IMR-90 (cell line): ENCODE data around the gene NRP1. TPM values are rescaled to one million over a fixed set of nuclear protein-coding genes. Genes with fewer than 3 reads are reported as not detected.

Source experiments
- ATAC-seq: fragments of 200-7000 bp; cut with Tn5 transposase; 2 replicates; pipeline ENCODE4 v1.9.1; 2020; ENCODE audit warnings: low read depth, mild to moderate bottlenecking, moderate library complexity
- BruUV-seq: library from RNA; stranded (reverse); fragments of 400-500 nt; replicated peaks from 2 replicates; lab custom pipeline; 2021; lab: Mats Ljungman, UMichigan
- CTCF ChIA-PET: fragments of 300-600 bp; formaldehyde crosslinking; extraction: SDS; loops from one replicate; lab custom pipeline; 2021; ENCODE audit warnings: antibody characterized with exemption; lab: Yijun Ruan, JAX
- POLR2A ChIA-PET: fragments of 300-600 bp; sonication (Branson Sonifier 250); formaldehyde crosslinking; loops from one replicate; lab custom pipeline; 2022; ENCODE audit warnings: antibody characterized with exemption; ENCODE audit not compliant: unreplicated experiment; lab: Charles Lee
- DNase-seq: peaks from one replicate; pipeline ENCODE4 v3.0.0; 2013
- H2AFZ ChIP-seq: replicated peaks from 2 replicates; pipeline ENCODE3; 2013; ENCODE audit warnings: low read length, mild to moderate bottlenecking; ENCODE audit not compliant: poor library complexity
- H2AK5ac ChIP-seq: 2 replicates; pipeline ENCODE4 v1.6.1; 2013; ENCODE audit warnings: low read depth, low read length, inconsistent platforms
- H2AK9ac ChIP-seq: replicated peaks from 2 replicates; pipeline ENCODE3; 2013; ENCODE audit warnings: mild to moderate bottlenecking, low read depth, low read length, moderate library complexity; ENCODE audit not compliant: poor library complexity
- H2BK120ac ChIP-seq: 2 replicates; pipeline ENCODE4 v1.6.1; 2013; ENCODE audit warnings: low read depth, low read length, inconsistent platforms
- H2BK15ac ChIP-seq: 3 replicates; pipeline ENCODE4 v1.6.1; 2013; ENCODE audit warnings: low read depth, low read length, inconsistent platforms
- H2BK20ac ChIP-seq: 2 replicates; pipeline ENCODE4 v1.6.1; 2013; ENCODE audit warnings: low read depth, mild to moderate bottlenecking, inconsistent platforms, low read length, moderate library complexity
- H2BK5ac ChIP-seq: 2 replicates; pipeline ENCODE4 v1.6.1; 2013; ENCODE audit warnings: mild to moderate bottlenecking, low read depth, low read length, inconsistent platforms; ENCODE audit not compliant: poor library complexity, severe bottlenecking
- H3K14ac ChIP-seq: replicated peaks from 2 replicates; pipeline ENCODE4 v1.6.1; 2013; ENCODE audit warnings: low read depth, low read length, inconsistent platforms
- H3K18ac ChIP-seq: 2 replicates; pipeline ENCODE4 v1.6.1; 2013; ENCODE audit warnings: low read depth, low read length, control low read depth
- H3K23ac ChIP-seq: 2 replicates; pipeline ENCODE4 v1.6.1; 2013; ENCODE audit warnings: low read depth, low read length, inconsistent platforms
- H3K27ac ChIP-seq: 2 replicates; pipeline ENCODE4 v1.5.1; 2013; ENCODE audit warnings: mild to moderate bottlenecking, control low read depth, low read length; ENCODE audit not compliant: insufficient read depth
- H3K27me3 ChIP-seq: 2 replicates; pipeline ENCODE4 v1.6.1; 2013; ENCODE audit warnings: low read length; ENCODE audit not compliant: control insufficient read depth, insufficient read depth
- H3K36me3 ChIP-seq: 2 replicates; pipeline ENCODE4 v1.6.1; 2013; ENCODE audit warnings: low read length, mixed read lengths; ENCODE audit not compliant: control insufficient read depth, insufficient read depth
- H3K4ac ChIP-seq: 2 replicates; pipeline ENCODE4 v1.6.1; 2013; ENCODE audit warnings: low read depth, low read length, inconsistent platforms
- H3K4me1 ChIP-seq: 2 replicates; pipeline ENCODE4 v1.6.1; 2013; ENCODE audit warnings: low read length, mixed read lengths; ENCODE audit not compliant: control insufficient read depth, insufficient read depth
- H3K4me2 ChIP-seq: 2 replicates; pipeline ENCODE4 v1.6.1; 2013; ENCODE audit warnings: low read depth, mild to moderate bottlenecking, control low read depth, low read length, moderate library complexity
- H3K4me3 ChIP-seq: 2 replicates; pipeline ENCODE4 v1.5.1; 2013; ENCODE audit warnings: low read depth, mild to moderate bottlenecking, control low read depth, low read length, moderate library complexity; ENCODE audit not compliant: insufficient read depth
- H3K56ac ChIP-seq: 2 replicates; pipeline ENCODE4 v1.6.1; 2013; ENCODE audit warnings: low read length, inconsistent platforms; ENCODE audit not compliant: insufficient read depth; ENCODE audit errors: extremely low read depth
- H3K79me1 ChIP-seq, 2 experiments: 2 replicates each; pipeline ENCODE4 v1.6.1; 2013; ENCODE audit warnings: low read length in 2 of 2, inconsistent platforms in 1 of 2, low read depth in 1 of 2
- H3K9ac ChIP-seq: 2 replicates; pipeline ENCODE4 v1.6.1; 2013; ENCODE audit warnings: low read depth, low read length, control low read depth
- H3K9me1 ChIP-seq: 2 replicates; pipeline ENCODE4 v1.6.1; 2013; ENCODE audit warnings: low read length, inconsistent platforms; ENCODE audit not compliant: insufficient read depth
- H3K9me3 ChIP-seq: 2 replicates; pipeline ENCODE4 v1.6.1; 2013; ENCODE audit warnings: low read length; ENCODE audit not compliant: control insufficient read depth, insufficient read depth
- H4K20me1 ChIP-seq: 2 replicates; pipeline ENCODE4 v1.6.1; 2013; ENCODE audit warnings: low read length, inconsistent platforms; ENCODE audit not compliant: insufficient read depth
- H4K5ac ChIP-seq: 2 replicates; pipeline ENCODE4 v1.6.1; 2013; ENCODE audit warnings: mild to moderate bottlenecking, low read depth, low read length, control low read depth
- H4K8ac ChIP-seq, 2 experiments: 2 replicates each; pipeline ENCODE4 v1.6.1; 2013; ENCODE audit warnings: low read depth in 2 of 2, low read length in 2 of 2, control low read depth in 1 of 2, inconsistent platforms in 1 of 2
- H4K91ac ChIP-seq: 2 replicates; pipeline ENCODE4 v1.6.1; 2013; ENCODE audit warnings: low read depth, low read length, inconsistent platforms; ENCODE audit not compliant: insufficient read depth
- CEBPB ChIP-seq: IDR thresholded peaks from 2 replicates; pipeline ENCODE4 v1.6.1; 2012; ENCODE audit warnings: low read depth, low read length, improper control_type of control experiment
- CHD1 ChIP-seq: IDR thresholded peaks from 2 replicates; pipeline ENCODE4 v1.6.1; 2012; ENCODE audit warnings: low read depth, low read length, improper control_type of control experiment
- MAFK ChIP-seq: IDR thresholded peaks from 2 replicates; pipeline ENCODE4 v1.6.1; 2012; ENCODE audit warnings: low read depth, low read length, improper control_type of control experiment
- MXI1 ChIP-seq: IDR thresholded peaks from 2 replicates; pipeline ENCODE4 v1.6.1; 2012; ENCODE audit warnings: low read depth, mild to moderate bottlenecking, low read length, moderate library complexity, borderline replicate concordance
- POLR2A ChIP-seq: IDR thresholded peaks from 2 replicates; pipeline ENCODE4 v1.6.1; 2012; ENCODE audit warnings: mild to moderate bottlenecking, low read depth, low read length
- RCOR1 ChIP-seq: IDR thresholded peaks from 2 replicates; pipeline ENCODE4 v1.6.1; 2012; ENCODE audit warnings: mild to moderate bottlenecking, low read length, improper control_type of control experiment; ENCODE audit not compliant: insufficient replicate concordance
- RFX5 ChIP-seq: IDR thresholded peaks from 2 replicates; pipeline ENCODE4 v1.8.0; 2012; ENCODE audit warnings: low read depth, mild to moderate bottlenecking, low read length, moderate library complexity
- USF2 ChIP-seq: fragments of 150-350 bp; IDR thresholded peaks from 2 replicates; pipeline ENCODE4 v1.6.1; 2017; ENCODE audit warnings: mild to moderate bottlenecking, antibody characterized with exemption, low read length, low read depth
- WGBS, 2 experiments: methylation state at CpG; one replicate each; pipeline versions ENCODE4 v1.1.5 to v1.1.7; 2013; ENCODE audit warnings: missing lambda C conversion rate in 2 of 2; ENCODE audit not compliant: insufficient read length in 1 of 2; ENCODE audit errors: extremely low coverage in 2 of 2; 5-methylcytosine and 5-hydroxymethylcytosine counted together
- dilution Hi-C: fragments of 300-500 bp; cut with HindIII; formaldehyde crosslinking; loops from one replicate; pipeline ENCODE4 v1.14.3; 2018; ENCODE audit warnings: low sequenced_read_pairs; ENCODE audit not compliant: unreplicated experiment
- in situ Hi-C: fragments of 300-500 bp; cut with MboI; formaldehyde crosslinking; loops from 3 replicates; pipeline ENCODE4 v1.14.3; 2019; ENCODE audit warnings: low sequenced_read_pairs, inconsistent platforms, mixed read lengths
- intact Hi-C: fragments of 100-400 bp; cut with micrococcal nuclease; formaldehyde crosslinking; loops from 2 replicates; pipeline ENCODE4 v1.10.0; 2022
- polyA plus RNA-seq, 3 experiments: library from polyadenylated mRNA; depleted of rRNA; stranded (reverse); fragments of >200 nt; gene quantifications; 2 replicates each; pipeline ENCODE4 v1.2.3, GENCODE V29; 2012; ENCODE audit warnings: low replicate concordance in 1 of 3
- total RNA-seq: library from RNA; depleted of rRNA; stranded (reverse); fragments of >200 nt; gene quantifications from 2 replicates; pipeline ENCODE4 v1.2.3, GENCODE V29; 2012
- TF ChIP-seq, protein P1 (sequence below): conservative IDR thresholded peaks from 2 replicates; pipeline ENCODE4 v1.5.1; 2012; ENCODE audit warnings: mild to moderate bottlenecking, low read depth, low read length, improper control_type of control experiment

The NRP1 gene
- total and polyA plus RNA-seq, 2 of the 4 experiments (the other 2 are of a cell fraction): 108 to 227 TPM

DNA sequence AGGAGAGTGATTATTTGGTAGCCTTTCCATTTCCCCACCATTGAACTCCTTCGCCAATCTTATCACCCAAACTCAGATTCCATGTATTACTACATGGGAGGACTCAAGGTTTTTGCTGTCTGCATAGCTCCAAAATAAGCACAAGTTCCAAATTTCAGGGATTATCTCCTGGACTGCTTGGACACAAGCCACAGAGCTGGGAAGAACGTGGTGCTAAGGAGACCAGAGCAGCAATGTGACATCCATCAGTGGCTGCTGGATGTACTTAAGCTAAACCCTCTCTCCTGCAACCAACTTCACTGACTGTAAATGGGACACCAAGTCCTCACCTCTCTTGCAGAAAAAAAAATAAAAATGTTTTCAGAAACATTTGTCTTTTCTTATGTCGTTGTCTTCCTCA lies 56.3 kb downstream of the NRP1 start:
- Histone ChIP-seq H3K4me3 (no peak overlapping the region), H3K18ac (no peak overlapping the region), H3K23ac (no peak overlapping the region), H2BK120ac (peak overlapping the region; percentile 41), H3K9me1 (peaks cover 12% of the 10 kb centered on the region), H3K9me3 (no peaks in the 10 kb centered on the region), H2AK5ac (peak overlapping the region; percentile 61; the same call in 1 of the 2 replicates), H3K27me3 (no peaks in the 10 kb centered on the region), H2BK20ac (peak overlapping the region; percentile 60), H3K4me1 (peaks cover 20% of the 10 kb centered on the region), H3K9ac (no peak overlapping the region), H3K27ac (no peak overlapping the region), H4K91ac (no peak overlapping the region), H2AK9ac (no peak overlapping the region), H3K36me3 (peaks cover 2% of the 10 kb centered on the region; the same call in 1 of the 2 replicates), H3K4me2 (no peak overlapping the region), H3K56ac (no peak overlapping the region), H2BK15ac (0 out of 3 replicates have a peak overlapping the region, but pooled peaks have one; percentile 48), H2BK5ac (peak overlapping the region; percentile 1), H2AFZ (no peak overlapping the region), H4K20me1 (no peaks in the 10 kb centered on the region), H4K8ac (peak overlapping the region in 1 of 2 experiments; percentile 20; a peak in 1 of 4 replicates), H3K14ac (0 out of 2 replicates have a peak overlapping the region, but pooled peaks have one; percentile 45), H3K79me1 (peaks cover 36 to 61% of the 10 kb centered on the region in 2 experiments), H3K4ac (no peak overlapping the region), H4K5ac (no peak overlapping the region)
- no CpG with 5 or more reads among the region's 3 CpGs for WGBS, 2 experiments
- ATAC-seq (no peak), DNase-seq (no peak)
- ChIA-PET POLR2A (interaction anchor here (0.6 kb wide), 2 partner anchors 12 to 26 kb away, joined by 3 to 4 read pairs; no protein-coding TSS in a partner anchor), CTCF (interaction anchor here (0.9 kb wide), 1 partner anchor 85 kb away, joined by 7 read pairs; no protein-coding TSS in a partner anchor)
- in situ Hi-C loops (no loop called here), dilution Hi-C loops (no loop called here), intact Hi-C loops (no loop called here)
- TF ChIP-seq MAFK: no peak
- no peak for TF ChIP-seq CHD1
- TF ChIP-seq, protein P1, sequence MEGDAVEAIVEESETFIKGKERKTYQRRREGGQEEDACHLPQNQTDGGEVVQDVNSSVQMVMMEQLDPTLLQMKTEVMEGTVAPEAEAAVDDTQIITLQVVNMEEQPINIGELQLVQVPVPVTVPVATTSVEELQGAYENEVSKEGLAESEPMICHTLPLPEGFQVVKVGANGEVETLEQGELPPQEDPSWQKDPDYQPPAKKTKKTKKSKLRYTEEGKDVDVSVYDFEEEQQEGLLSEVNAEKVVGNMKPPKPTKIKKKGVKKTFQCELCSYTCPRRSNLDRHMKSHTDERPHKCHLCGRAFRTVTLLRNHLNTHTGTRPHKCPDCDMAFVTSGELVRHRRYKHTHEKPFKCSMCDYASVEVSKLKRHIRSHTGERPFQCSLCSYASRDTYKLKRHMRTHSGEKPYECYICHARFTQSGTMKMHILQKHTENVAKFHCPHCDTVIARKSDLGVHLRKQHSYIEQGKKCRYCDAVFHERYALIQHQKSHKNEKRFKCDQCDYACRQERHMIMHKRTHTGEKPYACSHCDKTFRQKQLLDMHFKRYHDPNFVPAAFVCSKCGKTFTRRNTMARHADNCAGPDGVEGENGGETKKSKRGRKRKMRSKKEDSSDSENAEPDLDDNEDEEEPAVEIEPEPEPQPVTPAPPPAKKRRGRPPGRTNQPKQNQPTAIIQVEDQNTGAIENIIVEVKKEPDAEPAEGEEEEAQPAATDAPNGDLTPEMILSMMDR: no peak
- TF ChIP-seq RCOR1: no peak
- no peak for TF ChIP-seq MXI1
- no peak for TF ChIP-seq USF2
- TF ChIP-seq CEBPB: no peak
- no peak for TF ChIP-seq RFX5
- no peak for TF ChIP-seq POLR2A
- no TSS peak for BruUV-seq
